Trophoblast cell (in vitro differentiated cells and primary cell): ENCODE results near the gene OR6Y1.

ENCODE experiments used
- DNase-seq, 2 donors: peaks; one replicate each; pipeline ENCODE4 v3.0.0-alpha.2; 2016
- H2AFZ ChIP-seq: 2 replicates; pipeline ENCODE4 v1.6.1; 2013; ENCODE audit warnings: low read length, moderate library complexity, mild to moderate bottlenecking; ENCODE audit not compliant: insufficient read depth, poor library complexity
- H2AK5ac ChIP-seq: 2 replicates; pipeline ENCODE4 v1.6.1; 2013; ENCODE audit warnings: mild to moderate bottlenecking, low read length
- H2BK120ac ChIP-seq: 2 replicates; pipeline ENCODE4 v1.6.1; 2013; ENCODE audit warnings: low read length, mild to moderate bottlenecking, moderate library complexity; ENCODE audit not compliant: insufficient read depth, poor library complexity
- H2BK12ac ChIP-seq: 2 replicates; pipeline ENCODE4 v1.6.1; 2013; ENCODE audit warnings: mild to moderate bottlenecking, low read length, moderate library complexity
- H2BK5ac ChIP-seq: 2 replicates; pipeline ENCODE4 v1.6.1; 2013; ENCODE audit warnings: low read length, low read depth, moderate library complexity, mild to moderate bottlenecking; ENCODE audit not compliant: poor library complexity
- H3K14ac ChIP-seq: 2 replicates; pipeline ENCODE4 v1.6.1; 2013; ENCODE audit warnings: mild to moderate bottlenecking, low read length
- H3K18ac ChIP-seq: 2 replicates; pipeline ENCODE4 v1.6.1; 2013; ENCODE audit warnings: mild to moderate bottlenecking, low read length
- H3K23ac ChIP-seq: 2 replicates; pipeline ENCODE4 v1.6.1; 2013; ENCODE audit warnings: low read length
- H3K27ac ChIP-seq: 2 replicates; pipeline ENCODE4 v1.5.1; 2013; ENCODE audit warnings: low read depth, mild to moderate bottlenecking, inconsistent platforms, low read length, moderate library complexity
- H3K27me3 ChIP-seq: 2 replicates; pipeline ENCODE4 v1.6.1; 2013; ENCODE audit warnings: inconsistent platforms, mild to moderate bottlenecking, low read length, moderate library complexity; ENCODE audit not compliant: insufficient read depth
- H3K36me3 ChIP-seq, 2 experiments: 1 replicate in 1 of 2; 2 replicates in 1 of 2; pipeline ENCODE4 v1.6.1; 2013; ENCODE audit warnings: low read length in 2 of 2, mild to moderate bottlenecking in 2 of 2, moderate library complexity in 1 of 2; ENCODE audit not compliant: insufficient read depth in 2 of 2, control insufficient read depth in 1 of 2
- H3K4ac ChIP-seq: 2 replicates; pipeline ENCODE4 v1.6.1; 2013; ENCODE audit warnings: low read depth, mild to moderate bottlenecking, low read length, moderate library complexity
- H3K4me1 ChIP-seq, 2 experiments: 1 replicate in 1 of 2; 2 replicates in 1 of 2; pipeline ENCODE4 v1.6.1; 2013; ENCODE audit warnings: low read length in 2 of 2, mild to moderate bottlenecking in 2 of 2, moderate library complexity in 1 of 2; ENCODE audit not compliant: insufficient read depth in 2 of 2, control insufficient read depth in 1 of 2
- H3K4me2 ChIP-seq: 2 replicates; pipeline ENCODE4 v1.6.1; 2013; ENCODE audit warnings: inconsistent platforms, mild to moderate bottlenecking, low read length, moderate library complexity
- H3K4me3 ChIP-seq: 2 replicates; pipeline ENCODE4 v1.5.1; 2013; ENCODE audit warnings: mild to moderate bottlenecking, low read depth, low read length, inconsistent platforms
- H3K79me1 ChIP-seq: one replicate; pipeline ENCODE4 v1.6.1; 2013; ENCODE audit warnings: low read length
- H3K79me2 ChIP-seq: 2 replicates; pipeline ENCODE4 v1.6.1; 2013; ENCODE audit warnings: low read length, mild to moderate bottlenecking; ENCODE audit not compliant: control insufficient read depth, insufficient read depth, poor library complexity
- H3K9ac ChIP-seq: 2 replicates; pipeline ENCODE4 v1.6.1; 2013; ENCODE audit warnings: mild to moderate bottlenecking, low read length
- H3K9me3 ChIP-seq: 2 replicates; pipeline ENCODE4 v1.6.1; 2013; ENCODE audit warnings: low read depth, mild to moderate bottlenecking, control low read depth, inconsistent platforms, low read length; ENCODE audit not compliant: insufficient read depth
- H4K12ac ChIP-seq: 2 replicates; pipeline ENCODE4 v1.6.1; 2013; ENCODE audit warnings: low read depth, mild to moderate bottlenecking, low read length, moderate library complexity
- H4K8ac ChIP-seq: 2 replicates; pipeline ENCODE4 v1.6.1; 2013; ENCODE audit warnings: low read depth, mild to moderate bottlenecking, low read length, moderate library complexity
- H4K91ac ChIP-seq: one replicate; pipeline ENCODE4 v1.6.1; 2013; ENCODE audit warnings: low read depth, mild to moderate bottlenecking, low read length, moderate library complexity
- WGBS: extraction: QIAGEN DNeasy Blood & Tissue Kit; methylation state at CpG from one replicate; pipeline ENCODE4 v1.1.7; 2013; ENCODE audit warnings: missing lambda C conversion rate; ENCODE audit not compliant: insufficient read length, insufficient coverage; ENCODE audit errors: extremely low coverage; 5-methylcytosine and 5-hydroxymethylcytosine counted together

Gene OR6Y1

DNA sequence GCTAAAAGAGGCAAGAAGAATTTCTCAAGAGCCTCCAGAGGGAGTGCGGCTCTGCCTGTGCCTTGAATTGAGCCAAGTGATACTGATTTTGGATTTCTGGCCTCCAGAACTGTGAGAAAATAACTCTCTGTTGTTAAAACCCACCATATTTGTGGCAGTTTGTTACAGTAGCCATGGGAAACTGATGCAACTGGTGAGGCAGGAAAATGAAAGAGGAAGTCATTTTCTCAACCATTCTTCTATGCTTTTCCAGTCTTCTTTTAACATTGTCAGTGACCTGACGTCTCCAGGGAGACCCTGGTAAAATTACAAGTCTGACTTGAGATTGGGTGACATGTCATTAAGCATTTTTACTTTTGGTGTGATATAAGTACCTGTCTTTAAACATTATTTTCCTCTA, 10.4 kb upstream of the OR6Y1 start:
- Histone ChIP-seq H3K79me1 (no peaks in the 10 kb centered on the region), H3K9ac (no peak overlapping the region), H3K79me2 (no peaks in the 10 kb centered on the region), H2BK12ac (no peak overlapping the region), H4K8ac (no peak overlapping the region), H2AK5ac (no peak overlapping the region), H3K4me2 (no peak overlapping the region), H3K18ac (no peak overlapping the region), H3K27ac (no peak overlapping the region), H2BK120ac (no peak overlapping the region), H3K9me3 (no peaks in the 10 kb centered on the region), H4K91ac (no peak overlapping the region), H2BK5ac (no peak overlapping the region), H4K12ac (no peak overlapping the region), H2AFZ (no peak overlapping the region), H3K36me3 (no peaks in the 10 kb centered on the region), H3K14ac (no peak overlapping the region), H3K27me3 (no peaks in the 10 kb centered on the region), H3K23ac (no peak overlapping the region), H3K4me3 (no peak overlapping the region), H3K4ac (no peak overlapping the region), H3K4me1 (no peaks in the 10 kb centered on the region)
- DNase-seq, result no peak
- WGBS, result no CpG with 5 or more reads among the region's 2 CpGs

GRCh38 chr1:158563853-158564252, 9.6 kb upstream of the OR6Y1 start:
- Histone ChIP-seq H3K9ac (no peak overlapping the region), H3K4me3 (no peak overlapping the region), H3K4ac (no peak overlapping the region), H3K23ac (no peak overlapping the region), H3K4me1 (no peaks in the 10 kb centered on the region), H2BK5ac (no peak overlapping the region), H3K18ac (no peak overlapping the region), H3K4me2 (no peak overlapping the region), H3K14ac (no peak overlapping the region), H3K9me3 (no peaks in the 10 kb centered on the region), H2AK5ac (no peak overlapping the region), H3K27ac (no peak overlapping the region), H2BK120ac (no peak overlapping the region), H2AFZ (no peak overlapping the region), H2BK12ac (no peak overlapping the region), H3K27me3 (no peaks in the 10 kb centered on the region), H3K36me3 (no peaks in the 10 kb centered on the region), H3K79me1 (no peaks in the 10 kb centered on the region), H3K79me2 (no peaks in the 10 kb centered on the region), H4K91ac (no peak overlapping the region), H4K12ac (no peak overlapping the region), H4K8ac (no peak overlapping the region)
- no peak for DNase-seq
- WGBS, result no CpG with 5 or more reads among the region's 2 CpGs

GRCh38 chr1:158559696-158560095, 5.5 kb upstream of the OR6Y1 start:
- DNase-seq, result no peak

DNA sequence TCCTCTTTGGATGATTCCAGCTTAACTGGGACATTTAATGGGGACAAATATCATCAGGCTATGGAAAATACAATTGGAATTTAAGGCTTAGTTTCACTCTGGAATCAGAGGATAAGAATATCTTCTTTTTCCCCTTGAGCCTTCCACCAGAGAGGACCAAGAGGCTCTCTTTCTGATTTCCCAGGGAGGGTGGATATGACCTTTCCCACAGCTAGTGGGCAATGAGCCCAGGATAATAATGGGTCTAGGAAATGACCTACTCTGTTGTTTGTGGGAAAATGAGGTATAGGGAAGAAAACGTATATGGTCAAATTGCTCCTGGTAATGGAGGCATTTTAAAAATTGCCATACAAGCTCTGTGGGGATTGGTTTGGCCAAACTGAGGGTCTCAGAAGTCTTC, 1.9 kb downstream of the OR6Y1 start:
- H3K27me3 ChIP-seq, result no peaks in the 10 kb centered on the region
- H3K23ac ChIP-seq, result no peak overlapping the region
- no peak for DNase-seq
- H2AK5ac ChIP-seq, result no peak overlapping the region
- H3K9ac ChIP-seq, result no peak overlapping the region
- no peaks in the 10 kb centered on the region for H3K79me1 ChIP-seq
- H2BK12ac ChIP-seq, result no peak overlapping the region
- H3K79me2 ChIP-seq, result no peaks in the 10 kb centered on the region
- H2AFZ ChIP-seq, result no peak overlapping the region
- H2BK120ac ChIP-seq, result no peak overlapping the region
- no peaks in the 10 kb centered on the region for H3K4me1 ChIP-seq
- no CpG with 5 or more reads among the region's 1 CpG for WGBS
- no peak overlapping the region for H3K4ac ChIP-seq
- H3K4me3 ChIP-seq, result no peak overlapping the region
- no peak overlapping the region for H2BK5ac ChIP-seq
- H3K27ac ChIP-seq, result no peak overlapping the region
- no peak overlapping the region for H3K4me2 ChIP-seq
- no peak overlapping the region for H4K12ac ChIP-seq
- no peaks in the 10 kb centered on the region for H3K9me3 ChIP-seq
- H4K8ac ChIP-seq, result no peak overlapping the region
- H3K36me3 ChIP-seq, result no peaks in the 10 kb centered on the region
- no peak overlapping the region for H4K91ac ChIP-seq
- H3K14ac ChIP-seq, result no peak overlapping the region
- H3K18ac ChIP-seq, result no peak overlapping the region

More at GRCh38 chr1:158559696-158560095, 5.5 kb upstream of the OR6Y1 start:
- H3K79me2 ChIP-seq, result no peaks in the 10 kb centered on the region
- no peak overlapping the region for H4K8ac ChIP-seq
- no peak overlapping the region for H3K27ac ChIP-seq
- H3K4me2 ChIP-seq, result no peak overlapping the region
- H3K9ac ChIP-seq, result no peak overlapping the region
- no peaks in the 10 kb centered on the region for H3K27me3 ChIP-seq
- WGBS, result no CpG with 5 or more reads among the region's 1 CpG
- H3K9me3 ChIP-seq, result no peaks in the 10 kb centered on the region
- no peak overlapping the region for H4K12ac ChIP-seq
- H3K4me3 ChIP-seq, result no peak overlapping the region
- H3K14ac ChIP-seq, result no peak overlapping the region
- no peak overlapping the region for H3K18ac ChIP-seq
- no peaks in the 10 kb centered on the region for H3K4me1 ChIP-seq
- H3K23ac ChIP-seq, result no peak overlapping the region
- no peaks in the 10 kb centered on the region for H3K36me3 ChIP-seq
- no peak overlapping the region for H4K91ac ChIP-seq
- no peak overlapping the region for H2BK5ac ChIP-seq
- no peak overlapping the region for H2AFZ ChIP-seq
- no peak overlapping the region for H2BK12ac ChIP-seq
- no peaks in the 10 kb centered on the region for H3K79me1 ChIP-seq
- no peak overlapping the region for H2AK5ac ChIP-seq
- no peak overlapping the region for H3K4ac ChIP-seq
- H2BK120ac ChIP-seq, result no peak overlapping the region
